GM19452 (cell line): Measurements from ENCODE around the gene ADM.

Experiments
- ATAC-seq: cut with Tn5 transposase; IDR thresholded peaks from one replicate; pipeline ENCODE4 v1.9.1; 2021; ENCODE audit not compliant: unreplicated experiment

The ADM gene

DNA sequence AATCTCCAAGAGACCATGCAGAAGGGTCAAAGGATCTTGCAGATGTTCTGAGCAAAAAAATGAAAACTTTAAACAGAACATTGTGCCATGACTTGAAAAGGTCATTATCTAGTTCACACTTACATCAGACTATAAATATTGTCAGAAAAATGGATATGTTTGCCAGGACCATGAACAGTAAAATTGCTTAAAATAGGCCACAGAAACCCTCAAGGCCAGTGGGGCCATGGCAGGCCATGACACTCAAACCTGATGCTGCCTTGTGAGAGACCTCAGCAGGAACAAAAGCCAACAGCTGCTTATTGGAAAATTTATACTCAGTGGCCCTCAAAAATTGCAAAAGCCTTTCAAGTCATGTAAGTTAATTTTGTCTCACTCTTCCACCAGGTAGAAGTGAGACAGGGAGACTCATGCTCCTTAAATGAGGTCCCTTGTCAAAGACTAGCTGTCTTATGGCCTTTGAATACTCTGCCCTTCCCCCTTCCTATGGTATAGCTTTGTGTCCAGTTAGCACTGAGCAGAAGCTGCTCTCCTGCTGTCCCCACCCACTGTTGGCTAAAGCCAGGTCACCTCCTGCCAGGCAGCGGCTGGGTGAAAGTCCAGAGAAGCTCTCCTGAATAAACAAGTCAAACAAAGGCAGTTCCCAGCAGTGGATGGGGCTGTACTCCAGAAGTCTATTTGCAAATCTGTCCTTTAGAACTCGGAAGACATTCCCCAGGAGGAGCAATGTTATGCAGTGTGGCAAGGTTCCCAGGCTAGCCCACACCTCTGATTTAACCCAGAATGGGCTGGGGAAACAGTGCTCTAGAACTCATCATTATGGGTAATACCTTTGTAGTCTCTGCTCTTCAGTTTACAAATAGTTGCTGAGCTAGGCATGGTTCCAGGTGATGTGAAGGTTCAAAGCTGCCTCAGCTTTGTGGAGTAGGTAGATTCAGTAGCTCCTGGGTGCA lies 21.4 kb downstream of the ADM start:
- no peak for ATAC-seq

DNA sequence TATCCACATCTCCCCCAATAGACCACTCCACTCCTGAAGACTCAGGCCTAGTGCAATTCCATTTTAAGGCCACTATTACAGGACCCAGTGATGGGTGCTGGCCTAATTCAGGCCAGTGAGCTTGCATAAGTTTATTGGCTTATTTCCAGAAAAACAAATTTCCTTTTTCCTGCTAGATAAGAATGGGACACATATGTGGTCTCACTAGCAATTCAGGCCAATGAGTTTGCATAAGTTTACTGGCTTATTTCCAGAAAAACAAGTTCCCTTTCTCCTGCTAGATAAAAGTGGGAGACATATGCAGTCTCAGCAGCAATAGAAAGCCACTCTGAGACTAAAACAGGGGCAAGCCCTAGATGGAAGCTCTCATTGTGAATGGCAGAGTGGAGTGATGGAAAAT lies 22.4 kb downstream of the ADM start:
- no peak for ATAC-seq

DNA sequence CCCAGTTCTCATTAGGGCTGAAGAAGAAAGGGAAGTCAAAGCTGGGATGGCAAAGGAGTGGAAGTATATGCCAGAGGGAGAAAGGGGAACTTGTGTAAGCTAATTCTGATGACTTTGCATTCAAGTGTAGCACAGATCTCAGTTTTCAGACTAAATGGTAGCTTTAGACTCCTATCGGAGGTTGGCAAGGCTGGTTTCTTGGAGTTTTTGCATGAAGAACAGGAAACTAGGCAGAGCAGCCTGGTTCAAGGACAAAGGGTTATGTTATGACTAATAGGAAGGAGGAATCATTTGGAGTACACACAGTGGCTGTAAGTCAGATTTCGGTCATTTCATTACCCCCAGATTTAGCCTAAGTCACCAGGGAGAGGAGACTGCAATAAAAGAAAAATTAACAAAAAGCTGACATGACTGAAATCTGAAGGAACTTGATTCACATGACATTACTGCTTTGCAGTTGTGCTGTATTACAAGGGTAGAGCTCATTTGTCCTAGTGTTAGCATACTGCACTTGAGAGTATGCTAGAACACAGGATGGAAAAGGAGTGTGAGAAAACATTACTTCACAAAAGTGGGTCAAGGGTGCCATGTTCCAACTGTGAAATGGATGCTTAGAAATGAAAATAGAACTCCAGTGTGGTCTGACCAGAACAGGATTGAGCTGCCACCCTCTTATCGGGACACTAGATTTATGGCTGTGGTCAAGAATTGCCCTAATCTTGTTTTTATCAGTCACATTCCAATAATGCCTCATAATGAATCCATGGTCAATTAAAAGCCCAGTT lies 23.6 kb downstream of the ADM start:
- no peak for ATAC-seq

DNA sequence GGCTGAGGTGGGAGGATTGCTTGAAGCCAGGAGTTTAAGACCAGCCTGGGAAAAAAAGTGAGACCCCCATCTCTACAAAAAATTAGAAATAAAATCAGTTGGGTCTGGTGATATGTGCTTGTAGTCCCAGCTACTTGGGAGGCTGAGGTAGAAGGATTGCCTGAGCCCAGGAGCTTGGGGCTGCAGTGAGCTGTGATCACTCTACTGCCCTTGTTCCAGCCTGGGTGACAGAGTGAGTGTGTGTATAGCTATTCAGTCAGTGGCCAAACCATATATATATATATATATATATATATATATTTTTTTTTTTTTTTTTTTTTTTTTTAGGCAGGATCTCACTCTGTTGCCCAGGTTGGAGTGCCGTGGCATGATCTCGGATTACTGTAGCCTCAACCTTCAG lies 24.5 kb downstream of the ADM start:
- ATAC-seq = no peak

DNA sequence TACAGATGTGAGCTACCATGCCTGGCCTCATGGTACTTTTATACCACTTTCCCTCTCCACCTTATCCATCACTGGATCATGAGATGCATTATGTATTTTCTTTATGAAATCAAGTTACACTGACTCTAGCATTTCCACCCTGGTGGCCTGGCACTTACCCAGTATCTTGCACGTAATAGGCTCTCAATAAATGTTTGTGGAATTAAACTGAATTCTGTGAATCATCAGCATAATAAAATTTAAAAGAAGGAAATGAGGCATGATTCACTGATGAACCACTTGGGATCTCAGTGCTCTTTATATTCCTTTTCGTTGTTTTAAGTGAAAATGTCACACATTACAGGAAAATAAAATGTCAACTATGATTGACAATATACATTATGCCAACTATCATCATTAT lies 25.1 kb downstream of the ADM start:
- ATAC-seq = no peak

DNA sequence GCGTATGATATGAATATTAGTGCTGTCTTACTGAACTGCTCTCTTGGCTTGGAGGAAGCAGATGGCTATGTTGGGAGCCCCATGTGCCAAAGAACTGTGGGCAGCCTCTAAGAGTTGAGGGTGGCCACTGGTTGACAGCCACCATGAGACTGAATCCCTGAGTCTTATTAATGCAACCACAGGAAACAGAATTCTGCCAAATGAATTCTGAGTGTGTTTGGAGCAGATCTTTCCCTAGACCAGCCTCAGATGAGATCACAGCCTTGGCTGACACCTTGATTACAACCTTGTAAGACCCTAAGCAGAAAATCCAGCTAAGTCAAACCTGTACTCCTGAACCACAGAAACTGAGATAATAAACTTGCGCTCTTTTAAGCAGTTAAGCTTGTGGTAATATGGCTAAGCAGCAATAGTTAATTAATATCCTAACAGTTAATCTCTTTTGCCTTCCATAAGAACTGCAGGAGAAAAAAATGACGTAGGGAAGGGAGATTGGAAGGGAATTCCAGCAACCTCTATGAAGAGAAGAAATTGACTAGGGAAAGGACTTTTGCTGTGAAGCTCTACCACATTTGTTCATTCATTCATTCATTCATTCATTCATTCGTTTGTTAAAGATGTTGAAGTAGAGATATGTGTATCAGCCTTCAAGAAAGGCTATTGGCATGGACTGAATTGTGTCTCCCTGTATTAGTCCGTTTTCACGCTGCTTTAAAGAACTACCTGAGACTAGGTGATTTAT lies 26.8 kb downstream of the ADM start:
- no peak for ATAC-seq

DNA sequence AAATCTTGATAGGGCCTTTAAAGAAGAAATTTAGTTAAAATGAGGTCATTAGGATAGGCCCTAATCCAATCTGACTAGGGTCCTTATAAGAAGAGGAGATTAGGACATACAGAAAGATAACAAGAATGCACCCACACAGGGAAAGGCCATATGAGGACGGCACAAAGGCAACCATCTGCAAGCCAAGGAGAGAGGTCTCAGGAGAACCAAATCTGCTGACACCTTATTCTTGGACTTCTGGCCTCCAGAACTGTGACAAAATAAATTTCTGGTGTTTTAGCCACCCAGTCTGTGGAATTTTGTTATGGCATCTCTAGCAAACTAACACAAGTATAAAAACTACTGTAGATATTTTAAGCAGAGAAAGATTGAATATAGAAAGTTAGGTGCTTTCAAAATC lies 28.6 kb downstream of the ADM start:
- ATAC-seq = no peak

DNA sequence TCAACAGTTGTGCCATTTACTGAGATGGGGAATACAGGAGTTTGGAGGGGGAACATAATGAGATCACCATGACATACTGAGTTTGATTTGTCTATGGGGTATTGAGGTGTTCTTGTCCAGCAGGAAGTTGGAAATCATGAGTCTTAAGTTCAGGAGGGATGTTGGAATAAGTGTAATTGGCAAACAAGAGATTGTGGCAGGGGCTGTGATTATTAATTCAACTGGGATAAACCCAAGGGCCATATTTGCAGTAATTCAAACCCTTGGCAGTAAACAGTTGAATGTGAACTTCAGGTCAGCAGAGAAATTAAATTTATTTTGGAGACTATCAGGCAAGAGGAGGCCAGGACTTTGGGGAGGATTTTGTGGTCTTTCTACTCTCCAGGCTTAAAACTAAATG lies 33.4 kb downstream of the ADM start:
- no peak for ATAC-seq

DNA sequence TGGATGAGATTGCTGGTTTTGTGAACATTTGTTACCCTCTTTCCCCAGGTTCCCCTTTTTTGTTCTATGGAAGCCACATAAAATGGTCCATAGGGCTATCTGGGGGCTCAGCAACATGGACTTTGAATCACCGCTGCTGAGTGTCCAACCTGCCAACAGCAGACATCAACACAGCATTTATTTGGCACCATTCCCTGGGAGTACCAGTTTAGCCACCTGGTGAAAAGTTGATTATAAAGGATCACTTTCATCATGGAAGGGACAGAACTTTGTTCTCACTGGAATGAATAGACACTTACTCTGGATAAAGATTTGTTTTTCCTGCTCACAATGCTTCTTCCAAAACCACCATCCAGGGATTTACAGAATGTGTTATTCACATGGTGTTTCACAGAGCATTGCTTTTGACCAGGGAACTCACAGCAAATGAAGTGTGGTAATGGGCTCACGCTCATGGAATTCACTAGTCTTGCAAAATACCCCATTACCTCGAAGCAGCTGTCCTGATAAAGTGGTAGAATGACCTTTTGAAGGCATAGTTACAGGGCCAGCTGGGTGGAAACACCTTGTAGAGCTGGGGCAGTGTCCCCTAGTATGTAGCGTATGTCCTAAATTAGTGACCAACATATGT lies 43.9 kb downstream of the ADM start:
- ATAC-seq = no peak

DNA sequence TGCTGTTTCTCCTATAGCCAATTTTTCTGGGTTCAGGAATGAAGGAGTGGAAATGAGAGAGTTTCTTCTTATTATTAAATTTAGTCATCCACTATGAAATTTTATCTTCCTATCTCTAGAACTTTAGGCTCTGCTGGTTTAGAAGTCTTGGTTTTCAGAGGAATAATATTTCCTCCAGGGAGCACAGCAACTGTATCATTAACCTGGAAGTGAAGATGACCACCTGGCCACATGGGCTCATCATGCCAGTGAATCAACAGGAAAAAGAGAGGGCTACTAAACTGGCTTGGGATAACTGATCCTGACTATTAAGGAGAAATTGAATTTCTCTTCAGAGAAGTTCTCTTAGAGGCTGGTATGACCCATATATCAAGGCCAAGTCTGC lies 44.4 kb downstream of the ADM start:
- no peak for ATAC-seq

DNA sequence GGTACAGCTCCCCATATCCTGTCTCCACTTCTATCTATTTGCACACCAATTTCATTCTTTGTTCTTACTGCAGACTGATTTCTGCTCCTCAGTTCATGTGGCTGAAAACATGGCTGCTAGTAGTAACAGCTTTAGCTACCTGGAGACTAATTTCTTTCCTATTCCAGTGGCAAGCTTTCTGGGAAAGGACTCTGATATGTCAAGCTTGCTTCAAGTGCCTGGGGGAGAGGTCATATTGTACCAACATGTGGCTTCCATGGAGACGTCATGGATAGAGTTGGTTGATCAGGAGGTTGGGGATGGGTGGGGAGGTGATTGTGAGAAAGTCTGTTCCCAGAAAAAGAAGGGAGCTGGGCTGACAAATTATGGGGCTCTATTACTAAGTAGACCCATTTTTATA lies 44.9 kb downstream of the ADM start:
- ATAC-seq = no peak

DNA sequence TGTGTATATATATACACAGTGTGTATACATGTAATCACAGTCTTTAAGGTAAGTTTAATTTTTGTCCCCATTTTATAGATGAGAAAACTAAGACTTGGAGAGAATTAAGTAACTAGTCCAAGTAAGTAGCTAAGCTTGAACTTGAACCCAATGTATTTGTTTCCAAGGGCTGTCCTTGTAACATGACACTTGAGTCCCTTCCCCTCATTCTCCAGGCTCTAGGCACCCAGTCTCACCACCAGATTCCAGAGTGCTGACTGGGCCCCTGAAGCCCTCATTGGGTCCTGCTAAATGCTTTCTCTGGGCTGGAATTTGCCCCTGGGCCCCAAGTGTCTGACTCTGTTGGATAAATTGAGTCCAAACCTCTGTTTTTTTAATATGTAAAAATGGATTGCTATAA lies 45.5 kb downstream of the ADM start:
- ATAC-seq = no peak

DNA sequence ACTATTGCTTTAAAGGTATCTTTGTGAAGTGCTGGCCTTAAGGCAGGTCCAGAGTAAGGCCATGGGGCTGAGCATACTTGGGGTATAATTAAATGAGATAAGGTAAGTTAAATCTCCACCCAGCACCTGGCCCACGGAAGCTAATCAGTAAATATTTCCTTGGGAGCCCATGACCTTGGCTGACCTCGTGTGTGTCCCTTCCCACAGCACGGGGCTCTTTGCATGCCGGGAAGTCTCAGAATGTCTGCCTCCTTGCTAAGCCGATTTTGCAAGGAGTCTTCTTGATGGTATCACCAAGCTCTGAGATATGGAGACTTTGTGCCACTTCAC lies 46.5 kb downstream of the ADM start:
- ATAC-seq = no peak

DNA sequence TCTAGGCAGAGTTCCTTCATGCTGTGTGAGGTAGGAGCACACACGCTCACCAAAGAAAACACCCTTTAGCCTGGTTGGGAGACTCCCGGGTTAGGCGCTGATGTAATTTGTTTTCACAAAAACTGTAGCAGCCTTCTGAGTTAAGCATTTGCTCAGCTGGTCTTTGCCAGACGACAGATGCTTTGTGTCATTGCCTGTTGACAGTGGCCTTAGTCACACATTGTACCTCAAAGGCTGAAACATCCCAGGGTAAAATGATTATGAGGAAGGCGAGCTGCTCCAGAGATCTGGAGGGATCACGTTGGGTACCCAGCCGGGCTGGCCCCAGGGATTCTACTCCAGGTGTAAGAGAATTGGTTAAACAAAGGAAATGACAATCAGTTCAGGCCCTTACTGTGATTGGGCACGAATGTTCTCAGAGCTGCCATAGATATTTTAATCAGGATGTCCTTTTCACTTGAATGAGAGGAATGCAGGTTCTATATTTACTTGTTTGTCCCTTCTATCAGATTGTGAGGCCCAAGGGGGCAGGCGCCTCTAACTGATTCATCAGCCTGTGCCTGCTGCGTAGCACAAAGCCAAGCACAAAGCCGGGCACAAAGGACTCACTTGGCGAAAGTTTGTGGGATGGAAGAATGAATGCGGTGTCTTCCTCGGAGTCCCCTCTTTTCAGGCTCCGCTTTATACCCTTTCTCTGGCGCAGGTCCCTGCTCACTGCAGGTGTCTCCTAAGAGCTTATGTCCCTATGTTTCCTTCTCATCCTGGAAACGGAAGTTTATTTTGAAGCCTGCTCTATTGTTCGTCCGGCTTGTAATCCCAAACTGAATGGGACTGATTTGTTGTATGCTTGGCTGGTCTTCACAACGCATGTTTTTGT lies 47.1 kb downstream of the ADM start:
- ATAC-seq = no peak

DNA sequence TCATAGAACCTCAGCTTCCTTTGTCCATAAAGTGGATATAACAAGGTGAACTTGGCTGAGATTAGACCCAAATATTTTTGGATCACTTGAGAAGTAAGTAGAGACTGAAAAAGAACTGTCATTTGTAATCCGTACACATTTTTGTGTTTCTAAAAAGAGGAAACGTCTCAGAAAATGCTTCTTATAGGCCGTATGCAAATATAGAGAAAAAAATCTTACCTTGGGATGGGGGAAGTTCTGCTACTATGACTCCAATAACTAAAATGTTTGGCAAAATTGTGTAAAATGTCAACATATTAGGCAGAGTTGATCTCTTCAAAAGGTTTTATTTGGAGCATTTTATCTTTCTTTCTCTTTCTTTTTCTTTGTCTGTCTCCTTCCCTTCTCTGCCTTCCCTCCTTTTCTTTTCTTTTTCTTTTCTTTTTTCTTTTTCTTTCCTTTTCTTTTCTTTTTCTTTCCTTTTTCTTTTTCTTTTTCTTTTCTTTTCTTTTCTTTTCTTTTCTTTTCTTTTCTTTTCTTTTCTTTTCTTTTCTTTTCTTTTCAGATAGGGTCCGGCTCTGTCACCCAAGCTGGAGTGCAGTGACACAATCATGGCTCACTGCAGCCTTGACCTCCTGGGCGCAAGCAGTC lies 48.2 kb downstream of the ADM start:
- ATAC-seq = no peak

DNA sequence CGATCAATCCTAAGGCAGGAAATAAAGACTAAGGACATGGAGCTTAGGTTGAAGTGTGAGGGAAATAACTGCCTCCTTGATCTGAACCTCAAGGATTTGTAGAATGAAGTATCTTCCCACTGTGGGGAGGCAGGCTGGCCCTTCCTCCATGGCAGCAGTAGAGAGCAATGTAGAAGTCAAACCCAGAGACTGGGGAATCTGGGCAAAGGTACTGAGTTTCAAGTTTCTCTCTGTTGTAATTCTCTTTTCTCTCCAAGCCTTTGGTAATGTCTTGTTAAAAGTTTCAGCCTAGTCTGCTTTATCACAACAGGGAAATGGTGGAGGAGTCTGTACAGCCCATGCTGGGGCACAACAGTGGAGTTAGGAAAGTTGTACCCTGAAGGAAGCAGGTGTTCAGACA lies 49.5 kb downstream of the ADM start:
- ATAC-seq = no peak

DNA sequence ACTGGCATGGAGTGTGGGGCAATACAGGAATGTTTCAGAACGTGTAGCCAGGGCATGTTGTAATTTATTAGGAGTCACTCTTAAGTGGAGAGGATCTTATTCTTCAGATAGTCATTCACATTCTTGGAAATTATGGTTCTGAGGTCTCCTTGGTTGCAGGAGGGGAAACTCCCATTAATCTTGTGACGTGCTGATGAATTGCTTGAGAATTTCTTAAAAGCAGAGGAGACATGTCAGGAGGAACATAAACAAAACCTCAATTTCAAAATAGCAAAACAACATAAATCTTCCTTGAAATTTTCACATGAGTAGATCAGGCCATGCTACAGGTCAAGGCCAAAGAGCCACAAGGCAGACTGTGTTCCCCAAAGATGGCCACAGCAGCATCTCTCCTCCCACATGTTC lies 50.4 kb downstream of the ADM start:
- no peak for ATAC-seq

DNA sequence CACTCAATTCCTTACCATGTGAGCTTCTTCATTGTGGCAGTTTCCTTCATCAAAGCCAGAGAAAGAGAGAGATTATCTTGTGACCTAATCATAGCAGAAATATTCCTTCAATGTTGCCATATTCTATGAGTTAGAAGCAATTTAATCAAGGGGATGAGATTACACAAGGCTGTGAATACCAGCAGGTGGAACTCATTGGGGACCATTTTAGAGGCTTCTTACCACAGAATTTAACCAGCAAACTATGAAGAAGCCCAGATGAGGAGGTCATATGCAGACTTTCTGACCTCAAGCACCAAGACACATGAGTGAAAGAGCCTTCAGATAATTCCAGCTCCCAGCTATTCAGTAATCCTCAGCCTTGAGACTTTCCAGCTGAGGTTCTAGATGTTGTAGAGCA lies 51.3 kb downstream of the ADM start:
- ATAC-seq = no peak
